Measurements from ENCODE around the gene MMS22L.

The MMS22L gene

GRCh38 chr6:97136626-97137358 is 146.2 kb downstream of the MMS22L start:
- no peak for DNase-seq

- DNase-seq = peak; percentile 12
Observed at GRCh38 chr6:97133067-97133466, 149.9 kb downstream of the MMS22L start.

GRCh38 chr6:97129106-97129505 is 153.9 kb downstream of the MMS22L start:
- no peak for DNase-seq

GRCh38 chr6:97128507-97128906 is 154.5 kb downstream of the MMS22L start:
- DNase-seq = no peak

GRCh38 chr6:97123652-97124051 is 159.4 kb downstream of the MMS22L start:
- DNase-seq = no peak

- DNase-seq = no peak
Observed at GRCh38 chr6:97123112-97123511, 159.9 kb downstream of the MMS22L start.

- DNase-seq = no peak
Observed at GRCh38 chr6:97120511-97120910, 162.5 kb downstream of the MMS22L start.

- no peak for DNase-seq
Observed at GRCh38 chr6:97114645-97115044, 168.4 kb downstream of the MMS22L start.

- DNase-seq = no peak
Observed at GRCh38 chr6:97113170-97113569, 169.8 kb downstream of the MMS22L start.

- no peak for DNase-seq
Observed at GRCh38 chr6:97111243-97111642, 171.8 kb downstream of the MMS22L start.

GRCh38 chr6:97110626-97111025 is 172.4 kb downstream of the MMS22L start:
- no peak for DNase-seq

GRCh38 chr6:97110149-97110548 is 172.9 kb downstream of the MMS22L start:
- no peak for DNase-seq

- DNase-seq = no peak
Observed at GRCh38 chr6:97109444-97109843, 173.6 kb downstream of the MMS22L start.

GRCh38 chr6:97102145-97102790 is 180.7 kb downstream of the MMS22L start:
- no peak for DNase-seq

GRCh38 chr6:97100696-97101095 is 182.3 kb downstream of the MMS22L start:
- DNase-seq = no peak

- DNase-seq = no peak
Observed at GRCh38 chr6:97097068-97098047, 185.7 kb downstream of the MMS22L start.

- peak; percentile 4 for DNase-seq
Observed at GRCh38 chr6:97095311-97095850, 187.6 kb downstream of the MMS22L start.

- no peak for DNase-seq
Observed at GRCh38 chr6:97094376-97094775, 188.6 kb downstream of the MMS22L start.

- no peak for DNase-seq
Observed at GRCh38 chr6:97092673-97093305, 190.2 kb downstream of the MMS22L start.
